ENCODE results near the gene FUOM. TPM values are rescaled to one million over a fixed set of nuclear protein-coding genes. Genes with fewer than 3 reads are reported as not detected.

FUOM gene
- total and polyA plus RNA-seq, 2 donors (not counting 3 experiments of a cell fraction or from before 2014, with no cell fraction given) = 17.4 to 33.9 TPM

DNA sequence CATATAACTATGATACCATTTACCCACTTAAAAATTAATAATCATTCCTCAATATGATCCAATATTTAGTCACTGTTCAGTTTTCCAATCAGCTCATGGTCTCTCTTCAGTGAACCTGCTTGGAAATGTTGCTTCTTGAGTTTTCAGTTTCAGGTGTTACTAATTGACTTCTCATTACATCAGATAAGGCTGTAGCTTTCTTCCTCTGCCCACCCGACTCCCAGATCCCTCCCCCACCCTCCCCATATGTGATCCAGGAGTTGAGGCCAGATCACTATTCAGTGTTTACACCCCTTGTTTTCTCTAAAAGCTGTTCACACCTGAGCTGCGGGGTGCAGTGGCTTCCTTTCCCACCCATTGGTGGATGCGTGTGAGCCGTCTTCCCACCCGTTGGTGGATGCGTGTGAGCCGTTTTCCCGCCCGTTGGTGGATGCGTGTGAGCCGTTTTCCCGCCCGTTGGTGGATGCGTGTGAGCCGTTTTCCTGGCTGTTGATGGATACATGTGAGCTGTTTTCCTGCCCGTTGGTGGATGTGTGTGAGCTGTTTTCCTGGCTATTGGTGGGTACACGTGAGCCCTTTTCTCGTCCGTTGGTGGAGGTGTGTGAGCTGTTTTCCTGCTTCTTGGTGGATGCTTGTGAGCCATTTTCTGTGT is 32.9 kb upstream of the FUOM start:
- TF ChIP-seq MYC (IDR thresholded peaks at IDR 0.05; ENCODE audit: low read depth, low read length) (no peak), POLR2A (IDR thresholded peaks at IDR 0.05; ENCODE audit: low read depth, low read length) (no peak), GATA2 (IDR thresholded peaks at IDR 0.05; ENCODE audit: insufficient read depth, insufficient read length, low read depth, low read length) (no peak), EZH2 (IDR thresholded peaks at IDR 0.05; ENCODE audit: borderline replicate concordance, low read depth, low read length, severe bottlenecking) (no peak), FOS (IDR thresholded peaks at IDR 0.05; ENCODE audit: borderline replicate concordance, insufficient read depth, low read length) (no peak), POLR2AphosphoS5 (IDR thresholded peaks at IDR 0.05; ENCODE audit: insufficient read depth, low read depth, low read length) (no peak), JUN (IDR thresholded peaks at IDR 0.05; ENCODE audit: borderline replicate concordance, insufficient read depth, insufficient read length, low read depth) (no peak)
- TF ChIP-seq, protein P1, sequence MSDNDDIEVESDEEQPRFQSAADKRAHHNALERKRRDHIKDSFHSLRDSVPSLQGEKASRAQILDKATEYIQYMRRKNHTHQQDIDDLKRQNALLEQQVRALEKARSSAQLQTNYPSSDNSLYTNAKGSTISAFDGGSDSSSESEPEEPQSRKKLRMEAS (IDR thresholded peaks at IDR 0.05; ENCODE audit: insufficient read depth, insufficient read length) = no peak
- TF ChIP-seq, protein P2, sequence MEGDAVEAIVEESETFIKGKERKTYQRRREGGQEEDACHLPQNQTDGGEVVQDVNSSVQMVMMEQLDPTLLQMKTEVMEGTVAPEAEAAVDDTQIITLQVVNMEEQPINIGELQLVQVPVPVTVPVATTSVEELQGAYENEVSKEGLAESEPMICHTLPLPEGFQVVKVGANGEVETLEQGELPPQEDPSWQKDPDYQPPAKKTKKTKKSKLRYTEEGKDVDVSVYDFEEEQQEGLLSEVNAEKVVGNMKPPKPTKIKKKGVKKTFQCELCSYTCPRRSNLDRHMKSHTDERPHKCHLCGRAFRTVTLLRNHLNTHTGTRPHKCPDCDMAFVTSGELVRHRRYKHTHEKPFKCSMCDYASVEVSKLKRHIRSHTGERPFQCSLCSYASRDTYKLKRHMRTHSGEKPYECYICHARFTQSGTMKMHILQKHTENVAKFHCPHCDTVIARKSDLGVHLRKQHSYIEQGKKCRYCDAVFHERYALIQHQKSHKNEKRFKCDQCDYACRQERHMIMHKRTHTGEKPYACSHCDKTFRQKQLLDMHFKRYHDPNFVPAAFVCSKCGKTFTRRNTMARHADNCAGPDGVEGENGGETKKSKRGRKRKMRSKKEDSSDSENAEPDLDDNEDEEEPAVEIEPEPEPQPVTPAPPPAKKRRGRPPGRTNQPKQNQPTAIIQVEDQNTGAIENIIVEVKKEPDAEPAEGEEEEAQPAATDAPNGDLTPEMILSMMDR (IDR thresholded peaks at IDR 0.05; ENCODE audit: extremely low read depth in 1 of 2, insufficient read depth in 1 of 2, low read depth in 1 of 2, low read length in 2 of 2) = no peak
- H3K4me1 ChIP-seq (ENCODE audit: control insufficient read depth, extremely low read depth, insufficient read depth, low read length) = peaks cover 9% of the 10 kb centered on the region
- H3K4me3 ChIP-seq (replicated peaks in 1 of 3; ENCODE audit: insufficient read depth in 1 of 3, low read depth in 1 of 3, low read length in 3 of 3) = no peak overlapping the region
- no peak overlapping the region for H3K4me2 ChIP-seq (ENCODE audit: insufficient read depth, low read length)
- H3K27me3 ChIP-seq (ENCODE audit: control insufficient read depth in 2 of 2, insufficient read depth in 2 of 2, low read length in 2 of 2) = no peaks in the 10 kb centered on the region
- dilution Hi-C loops (cut with MboI; ENCODE audit: extremely low pct_ligation_motif_present, low sequenced_read_pairs) (no loop called here), intact Hi-C loops (cut with micrococcal nuclease) (loop anchor here (1.0 to 5.0 kb wide), 2 partner anchors 12 to 83 kb away; partner anchors contain the start of genes TUBGCP2 and ZNF511)
- H2AFZ ChIP-seq (ENCODE audit: low read depth, low read length) = no peak overlapping the region
- DNase-seq (ENCODE audit: low read depth, low spot score) (no peak), FAIRE-seq (no peak)
- ChIA-PET POLR2A (no interaction called here), CTCF (interaction anchor here (0.7 to 1.7 kb wide), 4 partner anchors 11 to 67 kb away, joined by 3 to 9 read pairs (median 6); partner anchors contain the start of gene PAOX)
- no peak overlapping the region for H3K9ac ChIP-seq (replicated peaks; ENCODE audit: extremely low read depth, insufficient read depth, low read length)
- no peaks in the 10 kb centered on the region for H3K9me1 ChIP-seq (replicated peaks; ENCODE audit: control insufficient read depth, extremely low read depth, insufficient read depth, low read length)
- BruUV-seq (replicated peaks) = no TSS peak
- no peaks in the 10 kb centered on the region for H3K9me3 ChIP-seq (replicated peaks; ENCODE audit: control insufficient read depth, insufficient read depth, low read length)
- H3K36me3 ChIP-seq (ENCODE audit: control insufficient read depth in 2 of 2, extremely low read depth in 1 of 2, insufficient read depth in 2 of 2, low read length in 2 of 2) = no peaks in the 10 kb centered on the region
- H3K27ac ChIP-seq (ENCODE audit: insufficient read depth, low read depth, low read length) = peak overlapping the region; percentile 25
- no peaks in the 10 kb centered on the region for H4K20me1 ChIP-seq (replicated peaks; ENCODE audit: control insufficient read depth, extremely low read depth, insufficient read depth, low read length)
- peaks cover 15% of the 10 kb centered on the region for H3K79me2 ChIP-seq (ENCODE audit: control insufficient read depth, insufficient read depth, low read length)

All from endothelial cell of umbilical vein (primary cell).